ENCODE measurements around the gene TBCC.

Gene TBCC

DNA sequence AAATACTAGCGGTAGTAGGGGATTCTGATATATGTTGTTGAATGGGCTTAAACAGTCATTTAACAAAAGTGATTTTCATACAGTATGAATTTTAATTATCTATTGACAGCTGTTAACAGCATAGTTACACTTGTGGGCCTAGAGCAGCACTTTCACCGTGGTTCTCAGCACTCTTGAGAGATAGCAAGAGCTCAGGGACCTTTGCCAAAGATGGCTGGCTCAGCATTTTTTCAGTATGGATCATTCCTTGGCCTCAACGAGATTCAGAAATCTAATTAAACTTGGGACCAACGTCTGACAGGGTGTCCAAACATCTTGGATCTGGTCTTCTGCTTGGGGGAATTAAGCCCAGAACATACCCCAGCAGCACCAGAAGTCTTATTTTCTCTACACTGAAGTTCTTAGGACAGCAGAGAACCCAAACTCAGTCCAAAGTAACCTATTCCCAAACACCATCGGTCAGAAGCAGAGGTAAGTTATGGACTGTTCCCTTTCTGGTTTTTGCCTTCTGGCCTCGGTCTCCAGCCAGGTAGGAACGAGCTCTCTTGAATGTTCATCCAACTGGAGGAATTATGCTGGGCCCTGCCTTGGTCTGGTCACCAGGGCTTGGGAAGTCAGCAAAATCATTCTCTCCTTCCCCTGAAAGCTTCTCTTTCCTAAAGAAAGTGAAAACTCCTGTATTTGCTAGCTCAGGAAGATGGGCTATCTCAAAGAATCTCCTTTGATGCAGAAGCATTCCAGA lies 49.2 kb downstream of the TBCC start:
- DNase-seq (ENCODE audit: low read depth in 3 of 3) = no peak

DNA sequence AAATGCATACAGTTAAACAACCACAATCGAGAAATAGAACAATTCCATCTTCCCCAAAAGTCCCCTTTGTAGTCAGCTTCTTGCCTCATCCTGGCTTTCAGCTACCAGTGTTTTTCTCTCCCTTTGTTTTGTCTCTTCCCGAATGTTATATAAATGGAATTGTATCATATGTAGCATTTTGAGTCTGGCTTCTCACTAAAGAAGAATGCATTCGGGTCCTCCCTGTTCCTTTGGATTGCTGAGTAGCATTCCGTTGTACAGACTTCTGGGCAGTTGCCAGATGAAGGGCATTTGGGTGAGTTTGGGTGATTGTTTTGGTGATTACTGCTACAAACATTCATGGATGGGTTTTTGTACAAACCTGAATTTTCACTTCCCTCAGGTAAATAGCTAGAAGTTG lies 51.3 kb downstream of the TBCC start:
- DNase-seq (ENCODE audit: low read depth in 3 of 3) = no peak
